Gastrocnemius medialis (tissue), 4 donors: ENCODE measurements around the gene TEFM.

ENCODE experiments used
- CTCF ChIP-seq, 5 experiments: fragments of 450-650 bp in 3 of 5; fragments of 200-600 bp in 2 of 5; sonication (generic) in 2 of 5; IDR thresholded peaks in 4 of 5; conservative IDR thresholded peaks in 1 of 5; 1 replicate in 4 of 5; 2 replicates in 1 of 5; pipeline ENCODE4 v1.5.1; 2016 to 2019; ENCODE audit warnings: antibody characterized with exemption in 5 of 5, mild to moderate bottlenecking in 3 of 5, moderate library complexity in 3 of 5
- POLR2A ChIP-seq, 2 donors: fragments of 450-650 bp; IDR thresholded peaks; one replicate each; pipeline ENCODE4 v1.6.1; 2017; ENCODE audit warnings: antibody characterized with exemption in 2 of 2, mild to moderate bottlenecking in 2 of 2, moderate library complexity in 2 of 2

- no peak for TF ChIP-seq CTCF (IDR thresholded peaks at IDR 0.05 in 4 of 5, conservative IDR thresholded peaks at IDR 0.05 in 1 of 5)
- TF ChIP-seq POLR2A (IDR thresholded peaks at IDR 0.05): peak in 1 of 2 donors; percentile 23
Measured at GRCh38 chr17:30906101-30906911, at the start of gene TEFM.
